NCI-H748 treated with DMSO at 0.1 percent for 48 hours (cell line): ENCODE data around the gene GABRR3.

Source experiments
- DNase-seq: peaks from one replicate; lab custom pipeline; 2025; lab: John Stamatoyannopoulos, UW

Gene GABRR3

GRCh38 chr3:97954228-97954827 lies 80.8 kb downstream of the GABRR3 start:
- no peak for DNase-seq

DNA sequence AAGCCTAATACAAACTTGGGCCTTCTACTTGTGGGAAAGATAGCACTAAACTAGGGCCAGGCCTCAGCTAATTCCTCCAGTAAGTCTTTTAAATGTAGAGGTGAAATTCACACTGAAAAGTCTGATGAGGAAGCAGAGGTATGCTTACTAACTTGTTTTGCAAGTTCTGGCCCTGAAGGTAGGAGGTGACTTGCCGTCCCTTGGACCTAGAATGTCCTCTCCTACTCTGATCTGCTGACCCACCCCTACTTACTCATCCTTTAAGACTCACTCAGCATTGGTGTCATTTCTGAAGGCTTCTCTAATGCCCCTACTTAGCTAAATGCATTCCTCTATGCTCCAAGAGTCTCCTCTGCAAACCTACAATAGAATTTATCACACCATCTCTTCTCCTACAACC lies 82.2 kb downstream of the GABRR3 start:
- DNase-seq = no peak

GRCh38 chr3:97952280-97952679 lies 82.8 kb downstream of the GABRR3 start:
- no peak for DNase-seq

DNA sequence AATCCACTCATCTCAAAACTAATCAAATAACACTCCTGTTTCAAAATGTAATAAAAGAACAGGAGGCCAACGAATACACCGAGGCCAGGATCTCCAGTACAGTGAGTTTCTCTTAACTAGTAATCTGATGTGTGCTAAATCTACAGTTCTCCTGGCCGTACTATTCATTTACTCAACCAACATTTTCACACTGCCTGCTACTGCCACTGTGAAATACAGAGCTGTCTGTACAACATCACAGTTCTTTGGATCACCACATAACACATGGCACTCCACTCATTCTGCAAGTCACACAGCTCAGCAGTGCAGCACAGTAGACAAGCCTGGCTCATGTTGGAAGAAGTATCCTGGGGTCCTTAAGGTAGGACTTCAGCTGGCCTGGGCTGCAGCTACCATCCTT lies 84.8 kb downstream of the GABRR3 start:
- no peak for DNase-seq

GRCh38 chr3:97949743-97950142 lies 85.4 kb downstream of the GABRR3 start:
- DNase-seq = no peak

- DNase-seq = no peak
Observed at GRCh38 chr3:97949110-97949485, 86.0 kb downstream of the GABRR3 start.

GRCh38 chr3:97948351-97949109 lies 86.6 kb downstream of the GABRR3 start:
- no peak for DNase-seq

DNA sequence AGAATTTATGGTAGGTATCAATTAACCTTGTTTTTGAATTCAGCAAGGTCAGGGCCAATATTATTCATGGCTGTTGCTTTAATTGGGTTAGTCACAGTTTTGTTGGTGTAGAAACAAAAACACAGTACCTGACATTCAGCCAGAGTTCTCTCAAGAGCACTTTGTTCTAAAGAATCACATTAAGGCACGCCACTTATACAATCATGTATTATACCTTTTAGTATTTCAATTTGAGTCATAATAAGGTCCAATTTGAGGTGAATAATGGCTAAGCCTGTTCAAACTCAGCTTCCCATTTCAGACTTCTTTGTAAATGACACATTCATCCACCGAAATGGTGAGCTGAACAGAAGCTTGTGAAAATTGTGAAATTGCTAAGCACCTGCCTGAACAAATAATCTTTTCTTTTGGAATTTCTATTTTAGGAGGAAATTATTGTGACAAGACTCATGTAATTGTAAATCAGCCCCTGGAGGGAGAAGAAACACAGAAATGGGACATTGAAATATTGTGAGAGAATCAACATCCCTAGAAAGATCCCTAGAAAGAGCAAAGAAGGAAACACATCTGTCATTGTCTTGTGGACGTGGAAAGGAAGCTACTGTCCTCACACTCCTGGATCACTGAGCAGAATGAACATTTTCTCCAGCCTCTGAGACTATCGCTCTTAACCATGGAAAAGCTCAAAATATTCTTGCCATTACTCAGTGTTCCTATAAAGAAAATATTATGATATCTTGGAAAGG lies 92.1 kb downstream of the GABRR3 start:
- peak; percentile 65 for DNase-seq

- DNase-seq = peak; percentile 25
Observed at GRCh38 chr3:97940034-97940433, 95.1 kb downstream of the GABRR3 start.

DNA sequence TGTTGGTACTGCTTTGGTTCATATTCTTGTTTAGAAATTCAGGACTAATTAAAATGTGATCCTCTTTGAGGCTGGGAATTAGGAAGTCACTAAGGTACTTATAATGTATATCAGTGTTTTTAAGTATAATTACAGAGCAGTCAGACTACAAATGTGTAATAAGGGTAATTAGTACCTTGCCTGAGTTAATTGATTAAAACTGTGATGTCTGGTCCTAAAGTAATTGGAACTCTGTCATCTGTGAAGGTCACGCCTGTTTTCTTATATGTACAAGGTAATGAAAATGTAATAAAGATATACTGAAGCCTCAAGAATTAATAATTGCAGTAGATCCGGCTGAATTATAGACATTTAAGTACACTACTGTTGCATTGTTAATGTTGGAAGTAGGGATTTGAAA lies 95.7 kb downstream of the GABRR3 start:
- DNase-seq = no peak

- DNase-seq = no peak
Observed at GRCh38 chr3:97938444-97938843, 96.7 kb downstream of the GABRR3 start.

DNA sequence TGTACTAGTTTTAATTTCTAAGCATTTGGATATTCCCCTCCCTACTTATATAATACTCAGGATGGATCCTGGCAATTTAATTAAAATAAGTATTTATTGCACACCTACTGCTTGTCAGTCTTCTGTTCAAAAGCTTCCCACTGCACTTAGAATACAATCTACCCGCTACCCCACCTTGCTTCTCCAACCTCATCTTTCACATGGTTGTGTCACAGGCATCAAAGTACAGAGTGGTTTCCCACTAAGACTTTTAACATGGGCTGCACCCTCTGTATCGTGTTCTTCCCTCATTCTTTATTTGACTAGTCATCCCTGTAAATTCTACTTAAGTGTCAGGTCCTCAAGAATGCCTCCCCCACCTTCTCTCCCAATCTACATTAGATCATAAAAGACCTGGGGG lies 97.9 kb downstream of the GABRR3 start:
- no peak for DNase-seq

GRCh38 chr3:97935842-97936241 lies 99.3 kb downstream of the GABRR3 start:
- DNase-seq = no peak
